K562 (cell line): ENCODE results near the gene DNASE2. TPM values are rescaled to one million over a fixed set of nuclear protein-coding genes. Genes with fewer than 3 reads are reported as not detected.
A peak's percentile ranks its signal among the peaks of the same experiment; 100 is the strongest.

Experiments
- ARID2 ChIP-seq: fragments of 450-650 bp; IDR thresholded peaks from 2 replicates; pipeline ENCODE4 v1.6.1; 2017; ENCODE audit warnings: antibody characterized with exemption, mild to moderate bottlenecking
- BHLHE40 ChIP-seq: IDR thresholded peaks from 2 replicates; pipeline ENCODE4 v1.6.1; 2011; ENCODE audit warnings: low read length, improper control_type of control experiment
- CAMTA2 ChIP-seq: fragments of 250-450 bp; sonication (Bioruptor Pico); conservative IDR thresholded peaks from 2 replicates; pipeline ENCODE4 v1.5.1; 2022
- DDX20 ChIP-seq: fragments of 450-650 bp; IDR thresholded peaks from 2 replicates; pipeline ENCODE4 v1.6.1; 2016; ENCODE audit warnings: missing genetic modification characterization, low read depth, mild to moderate bottlenecking, missing compliant biosample characterization, moderate library complexity
- HDGF ChIP-seq: fragments of 450-650 bp; IDR thresholded peaks from 2 replicates; pipeline ENCODE4 v1.6.1; 2016
- MYNN ChIP-seq, 2 experiments: sonication (generic); formaldehyde crosslinking in 1 of 2; IDR thresholded peaks; 2 replicates each; pipeline versions ENCODE4 v1.5.0 to v1.6.1; 2016 to 2020; ENCODE audit warnings: antibody characterized with exemption in 1 of 2, missing genetic modification reagents in 1 of 2
- NR2C2 ChIP-seq, 2 experiments: fragments of 200-800 bp in 1 of 2; sonication (Bioruptor generic) in 1 of 2; sonication (generic) in 1 of 2; formaldehyde crosslinking in 1 of 2; IDR thresholded peaks; 2 replicates each; pipeline versions ENCODE4 v1.6.1 to v1.8.0; 2016 to 2022; ENCODE audit warnings: mild to moderate bottlenecking in 1 of 2, missing compliant biosample characterization in 1 of 2, missing genetic modification characterization in 1 of 2, missing genetic modification reagents in 1 of 2
- NRF1 ChIP-seq, 2 experiments: fragments of 450-650 bp; IDR thresholded peaks in 1 of 2; conservative IDR thresholded peaks in 1 of 2; 2 replicates each; pipeline ENCODE4 v1.6.1; 2014; ENCODE audit warnings: mild to moderate bottlenecking in 2 of 2
- POLR2AphosphoS2 ChIP-seq: IDR thresholded peaks from 2 replicates; pipeline ENCODE4 v1.6.1; 2012; ENCODE audit warnings: low read length, improper control_type of control experiment
- ZNF778 ChIP-seq: fragments of 450-650 bp; formaldehyde crosslinking; IDR thresholded peaks from 2 replicates; pipeline ENCODE4 v1.4.0; 2020; ENCODE audit warnings: mild to moderate bottlenecking, moderate library complexity
- polyA plus RNA-seq, 8 experiments: library from polyadenylated mRNA; depleted of rRNA in 4 of 8; stranded (reverse) in 5 of 8; unstranded in 3 of 8; fragments of >200 nt; fragmentation: Nextera tagmentation in 2 of 8; fragmentation: Illumina TruSeq in 1 of 8; extraction: Ambion mirVana in 2 of 8; extraction: Trizol in 1 of 8; gene quantifications; 2 replicates each; pipeline versions ENCODE4 v1.2.1 to v1.2.3, GENCODE V29; 2011 to 2014; ENCODE audit warnings: inconsistent platforms in 1 of 8, missing spikeins in 1 of 8
- total RNA-seq, 7 experiments: library from RNA; depleted of rRNA in 6 of 7; stranded (reverse); fragments of >200 nt in 6 of 7; fragmentation: Illumina TruSeq in 2 of 7; extraction: Trizol in 2 of 7; gene quantifications; 2 replicates each; pipeline versions ENCODE4 v1.2.1 to v1.2.3, GENCODE V29; 2011 to 2021; ENCODE audit warnings: low replicate concordance in 1 of 7
- TF ChIP-seq, protein P1 (sequence below): sonication (generic); formaldehyde crosslinking; IDR thresholded peaks from 2 replicates; pipeline ENCODE4 v1.8.1; 2023; ENCODE audit warnings: mild to moderate bottlenecking, missing genetic modification reagents
- TF ChIP-seq, protein P2 (sequence below): sonication (generic); formaldehyde crosslinking; IDR thresholded peaks from 2 replicates; pipeline ENCODE4 v1.9.0; 2022; ENCODE audit warnings: mild to moderate bottlenecking, missing genetic modification reagents
- TF ChIP-seq, protein P3 (sequence below), 2 experiments: fragments of 450-650 bp in 1 of 2; sonication (generic) in 1 of 2; formaldehyde crosslinking in 1 of 2; IDR thresholded peaks; 2 replicates each; pipeline versions ENCODE4 v1.7.1 to v1.9.0; 2016 to 2022; ENCODE audit warnings: inconsistent platforms in 1 of 2, mild to moderate bottlenecking in 1 of 2, missing genetic modification reagents in 1 of 2

The DNASE2 gene
- total and polyA plus RNA-seq, 9 of the 15 experiments (the other 6 are each of a cell fraction or from before 2014, with no cell fraction given): 4.4 to 27.0 (median 20.2) TPM

DNA sequence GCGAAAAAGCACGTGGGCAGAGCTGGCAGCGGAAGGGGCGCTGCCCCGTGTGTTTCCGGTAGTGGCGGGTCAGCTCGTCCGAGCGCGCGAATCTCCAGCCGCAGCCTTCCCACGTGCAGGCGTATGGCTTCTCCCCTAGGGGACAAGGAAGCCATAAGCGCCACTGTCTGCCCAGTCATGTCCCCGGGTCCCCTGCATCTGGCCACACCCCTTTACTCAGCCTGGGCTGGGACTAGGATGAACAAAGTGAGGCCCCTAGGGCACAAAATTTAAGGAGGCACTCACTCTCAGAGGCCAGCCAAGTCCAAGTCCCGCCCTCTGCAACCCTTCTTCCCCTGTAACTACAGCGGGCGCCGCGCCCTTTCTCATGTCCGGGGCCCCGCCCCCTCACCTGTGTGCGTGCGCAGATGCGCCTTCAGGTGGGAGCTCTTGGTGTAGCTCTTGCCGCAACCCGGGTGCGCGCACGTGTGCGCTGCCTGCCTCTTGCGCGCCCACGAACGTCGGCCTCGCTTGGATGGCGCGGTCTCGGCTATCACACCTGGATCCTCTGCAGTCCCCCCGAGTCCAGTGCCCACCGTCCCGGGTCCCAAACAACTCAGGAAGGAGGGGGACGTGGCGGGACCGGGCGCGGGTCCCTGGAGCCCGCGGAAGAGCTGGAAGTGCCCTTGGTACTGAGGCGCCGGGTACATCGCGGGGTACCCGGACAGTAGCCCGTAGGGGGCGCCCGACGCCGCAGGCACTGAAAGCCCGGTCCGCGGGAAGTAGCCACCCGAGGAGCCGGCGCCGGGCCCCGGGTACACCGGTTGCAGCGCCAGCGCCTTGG, 3.9 kb upstream of the DNASE2 start (continued):
- TF ChIP-seq NRF1 (conservative IDR thresholded peaks at IDR 0.05 in 1 of 2, IDR thresholded peaks at IDR 0.05 in 1 of 2) (peak; percentile 93 to 94), MYNN (IDR thresholded peaks at IDR 0.05) (peak; percentile 76), MYNN (CRISPR knock-in tag; IDR thresholded peaks at IDR 0.05) (no peak), POLR2AphosphoS2 (peak; percentile 79; the same call in 1 of the 2 replicates), DDX20 (tag) (no peak), NR2C2 (CRISPR knock-in tag; IDR thresholded peaks at IDR 0.05) (peak; percentile 63; the same call in 1 of the 2 replicates), NR2C2 (tag; IDR thresholded peaks at IDR 0.05) (peak; percentile 41), CAMTA2 (CRISPR knock-in tag) (0 out of 2 replicates have a peak, but pooled peaks have one; percentile 36), ZNF778 (CRISPR knock-in tag) (no peak), HDGF (0 out of 2 replicates have a peak, but pooled peaks have one; percentile 31), ARID2 (no peak), BHLHE40 (peak; percentile 84)
- TF ChIP-seq, protein P1, sequence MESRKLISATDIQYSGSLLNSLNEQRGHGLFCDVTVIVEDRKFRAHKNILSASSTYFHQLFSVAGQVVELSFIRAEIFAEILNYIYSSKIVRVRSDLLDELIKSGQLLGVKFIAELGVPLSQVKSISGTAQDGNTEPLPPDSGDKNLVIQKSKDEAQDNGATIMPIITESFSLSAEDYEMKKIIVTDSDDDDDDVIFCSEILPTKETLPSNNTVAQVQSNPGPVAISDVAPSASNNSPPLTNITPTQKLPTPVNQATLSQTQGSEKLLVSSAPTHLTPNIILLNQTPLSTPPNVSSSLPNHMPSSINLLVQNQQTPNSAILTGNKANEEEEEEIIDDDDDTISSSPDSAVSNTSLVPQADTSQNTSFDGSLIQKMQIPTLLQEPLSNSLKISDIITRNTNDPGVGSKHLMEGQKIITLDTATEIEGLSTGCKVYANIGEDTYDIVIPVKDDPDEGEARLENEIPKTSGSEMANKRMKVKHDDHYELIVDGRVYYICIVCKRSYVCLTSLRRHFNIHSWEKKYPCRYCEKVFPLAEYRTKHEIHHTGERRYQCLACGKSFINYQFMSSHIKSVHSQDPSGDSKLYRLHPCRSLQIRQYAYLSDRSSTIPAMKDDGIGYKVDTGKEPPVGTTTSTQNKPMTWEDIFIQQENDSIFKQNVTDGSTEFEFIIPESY (CRISPR knock-in tag): peak; percentile 38; the same call in 1 of the 2 replicates
- TF ChIP-seq, protein P2, sequence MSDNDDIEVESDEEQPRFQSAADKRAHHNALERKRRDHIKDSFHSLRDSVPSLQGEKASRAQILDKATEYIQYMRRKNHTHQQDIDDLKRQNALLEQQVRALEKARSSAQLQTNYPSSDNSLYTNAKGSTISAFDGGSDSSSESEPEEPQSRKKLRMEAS (CRISPR knock-in tag): peak; percentile 94
- TF ChIP-seq, protein P3, sequence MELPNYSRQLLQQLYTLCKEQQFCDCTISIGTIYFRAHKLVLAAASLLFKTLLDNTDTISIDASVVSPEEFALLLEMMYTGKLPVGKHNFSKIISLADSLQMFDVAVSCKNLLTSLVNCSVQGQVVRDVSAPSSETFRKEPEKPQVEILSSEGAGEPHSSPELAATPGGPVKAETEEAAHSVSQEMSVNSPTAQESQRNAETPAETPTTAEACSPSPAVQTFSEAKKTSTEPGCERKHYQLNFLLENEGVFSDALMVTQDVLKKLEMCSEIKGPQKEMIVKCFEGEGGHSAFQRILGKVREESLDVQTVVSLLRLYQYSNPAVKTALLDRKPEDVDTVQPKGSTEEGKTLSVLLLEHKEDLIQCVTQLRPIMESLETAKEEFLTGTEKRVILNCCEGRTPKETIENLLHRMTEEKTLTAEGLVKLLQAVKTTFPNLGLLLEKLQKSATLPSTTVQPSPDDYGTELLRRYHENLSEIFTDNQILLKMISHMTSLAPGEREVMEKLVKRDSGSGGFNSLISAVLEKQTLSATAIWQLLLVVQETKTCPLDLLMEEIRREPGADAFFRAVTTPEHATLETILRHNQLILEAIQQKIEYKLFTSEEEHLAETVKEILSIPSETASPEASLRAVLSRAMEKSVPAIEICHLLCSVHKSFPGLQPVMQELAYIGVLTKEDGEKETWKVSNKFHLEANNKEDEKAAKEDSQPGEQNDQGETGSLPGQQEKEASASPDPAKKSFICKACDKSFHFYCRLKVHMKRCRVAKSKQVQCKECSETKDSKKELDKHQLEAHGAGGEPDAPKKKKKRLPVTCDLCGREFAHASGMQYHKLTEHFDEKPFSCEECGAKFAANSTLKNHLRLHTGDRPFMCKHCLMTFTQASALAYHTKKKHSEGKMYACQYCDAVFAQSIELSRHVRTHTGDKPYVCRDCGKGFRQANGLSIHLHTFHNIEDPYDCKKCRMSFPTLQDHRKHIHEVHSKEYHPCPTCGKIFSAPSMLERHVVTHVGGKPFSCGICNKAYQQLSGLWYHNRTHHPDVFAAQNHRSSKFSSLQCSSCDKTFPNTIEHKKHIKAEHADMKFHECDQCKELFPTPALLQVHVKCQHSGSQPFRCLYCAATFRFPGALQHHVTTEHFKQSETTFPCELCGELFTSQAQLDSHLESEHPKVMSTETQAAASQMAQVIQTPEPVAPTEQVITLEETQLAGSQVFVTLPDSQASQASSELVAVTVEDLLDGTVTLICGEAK (IDR thresholded peaks at IDR 0.05): peak; percentile 73; the same call in 1 of the 2 replicates
- TF ChIP-seq, protein P3 (CRISPR knock-in tag; IDR thresholded peaks at IDR 0.05): no peak
